WTC11 (cell line): ENCODE data around the gene ELF3. TPM values are rescaled to one million over a fixed set of nuclear protein-coding genes. Genes with fewer than 3 reads are reported as not detected.
"Not testable (repeated sequence)": the region's sequence is repeated elsewhere in the genome, so short reads cannot be mapped to it uniquely, and the experiment has no call there.

ENCODE experiments used
- ATAC-seq: fragments of 200-7000 bp; cut with Tn5 transposase; 2 replicates; pipeline ENCODE4 v1.10.0; 2021; ENCODE audit warnings: mild to moderate bottlenecking, moderate library complexity
- CTCF ChIA-PET: fragments of 300-600 bp; sonication (Branson Sonifier 250); formaldehyde crosslinking; loops from one replicate; lab custom pipeline; 2021; ENCODE audit warnings: antibody characterized with exemption; lab: Charles Lee
- POLR2A ChIA-PET: fragments of 350-600 bp; sonication (Branson Sonifier 250); formaldehyde crosslinking; loops from one replicate; lab custom pipeline; 2021; ENCODE audit warnings: antibody characterized with exemption; lab: Charles Lee
- DNase-seq: peaks from one replicate; pipeline ENCODE4 v3.0.0; 2021; ENCODE audit warnings: low spot score
- H3K27ac Mint-ChIP-seq: 2 replicates; pipeline ENCODE4 v1.8.0; 2021; ENCODE audit warnings: mixed read lengths
- H3K27me3 Mint-ChIP-seq: 2 replicates; pipeline ENCODE4 v1.8.0; 2021; ENCODE audit warnings: low read depth, mild to moderate bottlenecking, moderate library complexity, mixed read lengths
- H3K36me3 Mint-ChIP-seq: 2 replicates; pipeline ENCODE4 v1.8.0; 2021; ENCODE audit warnings: mixed read lengths
- H3K4me1 Mint-ChIP-seq: 2 replicates; pipeline ENCODE4 v1.8.0; 2022; ENCODE audit warnings: mixed read lengths
- H3K4me3 Mint-ChIP-seq: 2 replicates; pipeline ENCODE4 v1.8.0; 2021; ENCODE audit warnings: mild to moderate bottlenecking, moderate library complexity, mixed read lengths
- H3K9me3 Mint-ChIP-seq: 2 replicates; pipeline ENCODE4 v1.8.0; 2021; ENCODE audit warnings: mixed read lengths
- AFF4 ChIP-seq: sonication (generic); formaldehyde crosslinking; IDR thresholded peaks from 2 replicates; pipeline ENCODE4 v1.8.1; 2023; ENCODE audit warnings: mild to moderate bottlenecking, missing genetic modification reagents, borderline replicate concordance
- ATF1 ChIP-seq: sonication (generic); formaldehyde crosslinking; IDR thresholded peaks from 2 replicates; pipeline ENCODE4 v1.8.1; 2023; ENCODE audit warnings: mild to moderate bottlenecking, moderate library complexity, missing genetic modification reagents
- E2F1 ChIP-seq: sonication (generic); formaldehyde crosslinking; IDR thresholded peaks from 2 replicates; pipeline ENCODE4 v1.8.0; 2022; ENCODE audit warnings: mild to moderate bottlenecking, missing genetic modification reagents
- ERG ChIP-seq: fragments of 250-450 bp; sonication (Bioruptor Pico); IDR thresholded peaks from 2 replicates; pipeline ENCODE4 v1.8.0; 2021; ENCODE audit warnings: mild to moderate bottlenecking
- MLX ChIP-seq: sonication (generic); formaldehyde crosslinking; IDR thresholded peaks from 2 replicates; pipeline ENCODE4 v1.8.1; 2023; ENCODE audit warnings: mild to moderate bottlenecking, missing genetic modification reagents, moderate library complexity
- MYBL2 ChIP-seq: sonication (generic); formaldehyde crosslinking; IDR thresholded peaks from 2 replicates; pipeline ENCODE4 v1.8.1; 2023; ENCODE audit warnings: mild to moderate bottlenecking, moderate library complexity, missing genetic modification reagents
- NR3C1 ChIP-seq: sonication (generic); formaldehyde crosslinking; conservative IDR thresholded peaks from 2 replicates; pipeline ENCODE4 v1.8.1; 2023; ENCODE audit warnings: low read depth, mild to moderate bottlenecking, missing genetic modification reagents
- PRRX2 ChIP-seq: fragments of 250-450 bp; sonication (Bioruptor Pico); IDR thresholded peaks from 2 replicates; pipeline ENCODE4 v1.8.0; 2021; ENCODE audit warnings: mild to moderate bottlenecking
- TP53 ChIP-seq: sonication (generic); formaldehyde crosslinking; IDR thresholded peaks from 2 replicates; pipeline ENCODE4 v1.8.1; 2023; ENCODE audit warnings: mild to moderate bottlenecking, missing genetic modification reagents
- USF1 ChIP-seq: sonication (generic); formaldehyde crosslinking; IDR thresholded peaks from 2 replicates; pipeline ENCODE4 v1.8.0; 2022; ENCODE audit warnings: mild to moderate bottlenecking, missing genetic modification reagents
- ZBTB43 ChIP-seq: sonication (generic); formaldehyde crosslinking; IDR thresholded peaks from 2 replicates; pipeline ENCODE4 v1.8.1; 2023; ENCODE audit warnings: mild to moderate bottlenecking, missing genetic modification reagents
- ZNF121 ChIP-seq: sonication (generic); formaldehyde crosslinking; IDR thresholded peaks from 2 replicates; pipeline ENCODE4 v1.8.0; 2023; ENCODE audit warnings: missing genetic modification reagents
- ZNF232 ChIP-seq: sonication (generic); formaldehyde crosslinking; IDR thresholded peaks from 2 replicates; pipeline ENCODE4 v1.8.0; 2022; ENCODE audit warnings: mild to moderate bottlenecking, missing genetic modification reagents
- ZNF423 ChIP-seq: fragments of 250-450 bp; sonication (Bioruptor Pico); IDR thresholded peaks from 2 replicates; pipeline ENCODE4 v2.1.2; 2022; ENCODE audit warnings: mild to moderate bottlenecking, moderate library complexity
- ZNF512 ChIP-seq: sonication (generic); formaldehyde crosslinking; IDR thresholded peaks from 2 replicates; pipeline ENCODE4 v1.8.1; 2022; ENCODE audit warnings: missing genetic modification reagents, borderline replicate concordance
- total RNA-seq: library from RNA; stranded (reverse); gene quantifications from 3 replicates; pipeline ENCODE4 v1.2.3, GENCODE V29; 2021

Gene ELF3
- total RNA-seq, 1 experiment from 2014 or later: 15.0 TPM

GRCh38 chr1:202061055-202061454, 50.7 kb downstream of the ELF3 start (continued):
- TF ChIP-seq ERG (CRISPR knock-in tag) (no peak), ZNF512 (CRISPR knock-in tag) (no peak), USF1 (CRISPR knock-in tag) (no peak), E2F1 (CRISPR knock-in tag) (no peak), PRRX2 (CRISPR knock-in tag) (no peak), NR3C1 (CRISPR knock-in tag) (no peak), TP53 (no peak), ZNF232 (no peak), MLX (CRISPR knock-in tag) (no peak), MYBL2 (CRISPR knock-in tag) (no peak), ZNF423 (no peak), ZNF121 (no peak), ZBTB43 (CRISPR knock-in tag) (no peak), ATF1 (CRISPR knock-in tag) (no peak), AFF4 (CRISPR knock-in tag) (no peak)

- H3K9me3 Mint-ChIP-seq, CTCF ChIA-PET: not testable (repeated sequence)
These were observed 51.4 kb downstream of the ELF3 start for GRCh38 chr1:202061787-202062186.

More at GRCh38 chr1:202061787-202062186, 51.4 kb downstream of the ELF3 start:
- H3K4me1 Mint-ChIP-seq: peaks cover 11% of the 10 kb centered on the region
- POLR2A ChIA-PET: interaction anchor here (0.7 kb wide), 1 partner anchor 13 kb away, joined by 3 read pairs; no protein-coding TSS in a partner anchor
- DNase-seq, H3K27me3 Mint-ChIP-seq, ATAC-seq, H3K36me3 Mint-ChIP-seq, H3K4me3 Mint-ChIP-seq, H3K27ac Mint-ChIP-seq: not testable (repeated sequence)
